Neuronal stem cell (in vitro differentiated cells): ENCODE measurements around the gene DEK.
"Not testable (repeated sequence)": the region's sequence is repeated elsewhere in the genome, so short reads cannot be mapped to it uniquely, and the experiment has no call there.

Experiments used
- DNase-seq: peaks from one replicate; pipeline ENCODE4 v3.0.0-alpha.2; 2013; ENCODE audit warnings: low spot score
- H2AFZ ChIP-seq: one replicate; pipeline ENCODE4 v1.6.1; 2013; ENCODE audit warnings: mild to moderate bottlenecking, low read length, inconsistent platforms
- H2AK5ac ChIP-seq: 2 replicates; pipeline ENCODE4 v1.6.1; 2013; ENCODE audit warnings: low read depth, mild to moderate bottlenecking, inconsistent platforms, low read length, moderate library complexity, mixed read lengths
- H2BK120ac ChIP-seq: 2 replicates; pipeline ENCODE4 v1.6.1; 2013; ENCODE audit warnings: low read depth, mild to moderate bottlenecking, inconsistent platforms, low read length, moderate library complexity, mixed read lengths
- H2BK12ac ChIP-seq: one replicate; pipeline ENCODE4 v1.6.1; 2013; ENCODE audit warnings: low read length, inconsistent platforms
- H2BK15ac ChIP-seq: 2 replicates; pipeline ENCODE4 v1.6.1; 2013; ENCODE audit warnings: mild to moderate bottlenecking, low read length, inconsistent platforms, mixed read lengths
- H2BK5ac ChIP-seq: one replicate; pipeline ENCODE4 v1.6.1; 2013; ENCODE audit warnings: inconsistent platforms, mild to moderate bottlenecking, low read length, moderate library complexity
- H3K14ac ChIP-seq: one replicate; pipeline ENCODE4 v1.6.1; 2013; ENCODE audit warnings: low read length, inconsistent platforms
- H3K18ac ChIP-seq: 2 replicates; pipeline ENCODE4 v1.6.1; 2013; ENCODE audit warnings: low read length, inconsistent platforms
- H3K23ac ChIP-seq: 2 replicates; pipeline ENCODE4 v1.6.1; 2013; ENCODE audit warnings: low read depth, mild to moderate bottlenecking, mixed read lengths, low read length, inconsistent platforms; ENCODE audit not compliant: poor library complexity
- H3K27ac ChIP-seq: replicated peaks from 3 replicates; pipeline ENCODE4 v1.5.1; 2013; ENCODE audit warnings: low read length, inconsistent platforms
- H3K27me3 ChIP-seq, 3 experiments: 2 replicates each; pipeline ENCODE4 v1.6.1; 2013; ENCODE audit warnings: low read length in 3 of 3, mild to moderate bottlenecking in 2 of 3, inconsistent platforms in 1 of 3, low read depth in 1 of 3, mixed read lengths in 1 of 3, moderate library complexity in 1 of 3; ENCODE audit not compliant: control insufficient read depth in 3 of 3, insufficient read depth in 3 of 3
- H3K36me3 ChIP-seq, 2 donors: replicated peaks in 1 of 2; 2 replicates each; pipeline ENCODE4 v1.6.1; 2013; ENCODE audit warnings: low read length in 2 of 2; ENCODE audit not compliant: control insufficient read depth in 2 of 2, insufficient read depth in 2 of 2
- H3K4ac ChIP-seq: 2 replicates; pipeline ENCODE4 v1.6.1; 2013; ENCODE audit warnings: inconsistent platforms, mild to moderate bottlenecking, low read length, moderate library complexity
- H3K4me1 ChIP-seq, 2 donors: 1 replicate in 1 of 2; 2 replicates in 1 of 2; pipeline ENCODE4 v1.6.1; 2013; ENCODE audit warnings: low read length in 2 of 2, low read depth in 1 of 2; ENCODE audit not compliant: control insufficient read depth in 2 of 2, insufficient read depth in 1 of 2
- H3K4me2 ChIP-seq: one replicate; pipeline ENCODE4 v1.6.1; 2013; ENCODE audit warnings: mild to moderate bottlenecking, low read length, inconsistent platforms; ENCODE audit not compliant: insufficient read depth, poor library complexity, severe bottlenecking
- H3K4me3 ChIP-seq, 2 donors: 2 replicates each; pipeline ENCODE4 v1.5.1; 2013; ENCODE audit warnings: low read length in 2 of 2, mild to moderate bottlenecking in 2 of 2, inconsistent platforms in 1 of 2, moderate library complexity in 1 of 2
- H3K79me1 ChIP-seq: one replicate; pipeline ENCODE4 v1.6.1; 2013; ENCODE audit warnings: low read depth, mild to moderate bottlenecking, inconsistent platforms, low read length, moderate library complexity
- H3K9ac ChIP-seq: one replicate; pipeline ENCODE4 v1.6.1; 2013; ENCODE audit warnings: mild to moderate bottlenecking, low read depth, low read length, inconsistent platforms; ENCODE audit not compliant: poor library complexity
- H3K9me3 ChIP-seq, 2 donors: replicated peaks in 1 of 2; 2 replicates each; pipeline versions ENCODE3 to v1.6.1; 2013; ENCODE audit warnings: low read length in 2 of 2, mild to moderate bottlenecking in 2 of 2, inconsistent platforms in 1 of 2, low read depth in 1 of 2, mixed read lengths in 1 of 2, moderate library complexity in 1 of 2; ENCODE audit not compliant: control insufficient read depth in 2 of 2, insufficient read depth in 1 of 2
- H4K8ac ChIP-seq: one replicate; pipeline ENCODE4 v1.6.1; 2013; ENCODE audit warnings: low read depth, mild to moderate bottlenecking, inconsistent platforms, low read length, moderate library complexity
- H4K91ac ChIP-seq: one replicate; pipeline ENCODE4 v1.6.1; 2013; ENCODE audit warnings: low read length, low read depth, mild to moderate bottlenecking, inconsistent platforms; ENCODE audit not compliant: poor library complexity
- WGBS, 2 donors: extraction: QIAGEN DNeasy Blood & Tissue Kit; methylation state at CpG; one replicate each; pipeline ENCODE4 v1.1.7; 2013; ENCODE audit warnings: missing lambda C conversion rate in 2 of 2, mixed read lengths in 1 of 2; ENCODE audit not compliant: insufficient read length in 2 of 2, insufficient replicate concordance in 1 of 2; ENCODE audit errors: extremely low coverage in 2 of 2; 5-methylcytosine and 5-hydroxymethylcytosine counted together

DEK gene

DNA sequence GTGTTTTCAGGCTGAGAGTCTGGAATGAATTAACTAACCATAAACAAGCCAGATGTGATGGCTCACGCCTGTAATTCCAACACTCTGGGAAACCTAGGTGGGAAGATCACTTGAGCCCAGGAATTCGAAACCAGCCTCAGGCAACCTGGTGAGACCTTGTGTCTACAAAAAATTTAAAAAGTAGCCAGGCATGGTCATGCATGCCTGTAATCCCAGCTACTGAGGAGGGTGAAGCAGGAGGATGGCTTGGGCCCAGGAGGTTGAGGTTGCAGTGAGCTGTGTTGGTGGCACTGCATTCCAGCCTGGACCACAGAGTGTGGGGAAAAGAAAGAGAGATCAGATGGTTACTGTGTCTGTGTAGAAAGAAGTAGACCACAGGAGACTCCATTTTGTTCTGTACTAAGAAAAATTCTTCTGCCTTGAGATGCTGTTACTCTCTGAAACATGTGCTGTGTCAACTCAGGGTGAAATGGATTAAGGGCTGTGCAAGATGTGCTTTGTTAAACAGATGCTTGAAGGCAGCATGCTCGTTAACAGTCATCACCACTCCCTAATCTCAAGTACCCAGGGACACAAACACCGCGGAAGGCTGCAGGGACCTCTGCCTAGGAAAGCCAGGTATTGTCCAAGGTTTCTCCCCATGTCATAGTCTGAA lies 37.8 kb downstream of the DEK start:
- H2BK5ac ChIP-seq, H4K8ac ChIP-seq, H3K27me3 ChIP-seq, H3K4me3 ChIP-seq, H3K9ac ChIP-seq, H3K4ac ChIP-seq, H4K91ac ChIP-seq, H2AK5ac ChIP-seq, H2AFZ ChIP-seq, H3K14ac ChIP-seq, H3K4me2 ChIP-seq, H2BK12ac ChIP-seq, DNase-seq, H2BK15ac ChIP-seq, H3K23ac ChIP-seq, H3K79me1 ChIP-seq, H2BK120ac ChIP-seq, H3K18ac ChIP-seq, H3K4me1 ChIP-seq: not testable (repeated sequence)
- H3K36me3 ChIP-seq: peaks cover 18 to 85% of the 10 kb centered on the region in 2 donors
- WGBS, 2 donors: no CpG with 5 or more reads among the region's 5 CpGs
- H3K9me3 ChIP-seq: peaks cover 7 to 25% of the 10 kb centered on the region in 2 donors
- H3K27ac ChIP-seq: peak overlapping the region; percentile 1

DNA sequence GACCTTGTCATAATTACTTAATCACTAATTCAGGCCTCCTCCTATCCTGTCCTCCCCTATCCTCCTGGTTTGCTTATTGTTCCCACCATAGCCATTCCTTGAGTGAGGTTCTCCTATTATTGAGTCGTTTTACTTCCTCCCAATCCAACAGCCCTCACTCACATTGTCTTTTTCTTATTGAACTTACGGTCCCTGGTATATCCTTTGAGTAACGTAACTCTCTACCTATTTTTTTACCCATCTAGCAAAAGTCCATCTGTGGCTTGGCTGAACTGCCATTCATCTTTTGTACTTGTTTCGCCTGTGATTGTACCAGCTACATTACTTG lies 43.1 kb downstream of the DEK start:
- Histone ChIP-seq H3K4ac (no peak overlapping the region), H3K4me1 (no peaks in the 10 kb centered on the region), H3K9ac (no peak overlapping the region), H3K14ac (no peak overlapping the region), H2AK5ac (no peak overlapping the region), H3K23ac (no peak overlapping the region), H2AFZ (no peak overlapping the region), H4K8ac (no peak overlapping the region), H3K36me3 (peaks cover 3 to 71% of the 10 kb centered on the region in 2 donors), H3K27me3 (no peaks in the 10 kb centered on the region), H3K9me3 (no peaks in the 10 kb centered on the region), H3K79me1 (no peaks in the 10 kb centered on the region), H3K4me2 (no peak overlapping the region), H3K27ac (no peak overlapping the region), H4K91ac (no peak overlapping the region), H3K18ac (no peak overlapping the region), H2BK12ac (no peak overlapping the region), H2BK5ac (no peak overlapping the region), H3K4me3 (no peak overlapping the region), H2BK15ac (no peak overlapping the region), H2BK120ac (no peak overlapping the region)
- no peak for DNase-seq
- no CpG with 5 or more reads among the region's 4 CpGs for WGBS, 2 donors

DNA sequence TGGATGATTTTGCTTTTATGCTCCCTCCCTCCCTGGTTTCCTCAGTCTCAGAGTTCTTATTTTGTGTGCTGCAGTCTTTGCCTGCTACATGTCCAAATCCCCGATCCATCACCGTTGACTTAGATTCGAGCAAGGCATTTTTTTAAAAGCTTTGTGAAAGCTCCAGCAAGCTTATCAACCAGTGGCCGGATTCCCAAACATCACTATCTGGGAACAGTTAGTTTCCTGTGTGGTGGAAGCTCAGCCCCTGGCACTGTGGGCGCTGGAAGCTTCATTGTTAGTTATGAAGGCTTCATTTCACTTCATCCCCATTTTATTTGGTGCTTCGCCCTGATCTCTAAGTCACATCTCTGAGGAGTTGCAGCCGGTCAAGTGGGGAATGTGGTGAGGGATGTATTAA lies 44.7 kb downstream of the DEK start:
- H2BK120ac ChIP-seq: no peak overlapping the region
- no peak overlapping the region for H3K23ac ChIP-seq
- H2BK5ac ChIP-seq: no peak overlapping the region
- H3K18ac ChIP-seq: no peak overlapping the region
- H3K27ac ChIP-seq: peak overlapping the region; percentile 40
- H2AK5ac ChIP-seq: no peak overlapping the region
- H3K36me3 ChIP-seq: peaks cover 1 to 63% of the 10 kb centered on the region in 2 donors
- H3K9ac ChIP-seq: no peak overlapping the region
- no peak for DNase-seq
- no peak overlapping the region for H2BK12ac ChIP-seq
- H3K4ac ChIP-seq: no peak overlapping the region
- no peaks in the 10 kb centered on the region for H3K27me3 ChIP-seq
- WGBS, 2 donors: no CpG with 5 or more reads among the region's 7 CpGs
- no peak overlapping the region for H3K4me3 ChIP-seq
- H4K8ac ChIP-seq: no peak overlapping the region
- H4K91ac ChIP-seq: no peak overlapping the region
- H3K4me2 ChIP-seq: no peak overlapping the region
- no peaks in the 10 kb centered on the region for H3K79me1 ChIP-seq
- H2AFZ ChIP-seq: no peak overlapping the region
- no peaks in the 10 kb centered on the region for H3K4me1 ChIP-seq
- no peaks in the 10 kb centered on the region for H3K9me3 ChIP-seq
- no peak overlapping the region for H3K14ac ChIP-seq
- no peak overlapping the region for H2BK15ac ChIP-seq

DNA sequence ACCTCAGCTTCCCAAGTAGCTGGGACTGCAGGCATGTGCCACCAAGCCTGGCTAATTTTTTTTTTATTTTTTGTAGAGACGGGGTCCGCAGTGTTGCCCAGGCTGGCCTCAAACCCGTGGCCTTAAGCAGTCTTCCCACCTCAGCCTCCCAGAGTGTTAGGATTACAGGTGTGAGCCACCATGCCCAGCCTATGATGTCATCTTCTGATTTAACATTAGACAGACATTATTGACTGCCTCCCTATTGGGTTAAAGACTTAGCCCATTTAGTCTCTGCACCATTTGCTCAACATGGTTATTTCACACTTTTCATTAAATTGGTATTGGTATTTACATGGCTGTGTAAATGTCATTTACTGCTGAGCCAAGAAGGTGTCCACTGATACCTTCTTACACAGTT lies 46.1 kb downstream of the DEK start:
- Histone ChIP-seq H2BK12ac (no peak overlapping the region), H3K36me3 (peaks cover 1 to 55% of the 10 kb centered on the region in 2 donors), H2BK5ac (no peak overlapping the region), H3K14ac (no peak overlapping the region), H4K91ac (no peak overlapping the region), H3K79me1 (no peaks in the 10 kb centered on the region), H3K4me3 (no peak overlapping the region), H2BK15ac (no peak overlapping the region), H3K9me3 (no peaks in the 10 kb centered on the region), H3K27ac (no peak overlapping the region), H4K8ac (no peak overlapping the region), H3K27me3 (no peaks in the 10 kb centered on the region), H3K9ac (no peak overlapping the region), H3K23ac (no peak overlapping the region), H3K18ac (no peak overlapping the region), H3K4me2 (no peak overlapping the region), H3K4ac (no peak overlapping the region), H2BK120ac (no peak overlapping the region), H2AFZ (no peak overlapping the region), H3K4me1 (no peaks in the 10 kb centered on the region), H2AK5ac (no peak overlapping the region)
- DNase-seq: no peak
- WGBS, 2 donors: no CpG with 5 or more reads among the region's 3 CpGs
